Measurements from ENCODE around the gene PRSS27. TPM values are rescaled to one million over a fixed set of nuclear protein-coding genes. Genes with fewer than 3 reads are reported as not detected.
A peak's percentile ranks its signal among the peaks of the same experiment; 100 is the strongest.
"Not testable (repeated sequence)": the region's sequence is repeated elsewhere in the genome, so short reads cannot be mapped to it uniquely, and the experiment has no call there.

The PRSS27 gene
- total RNA-seq, 4 donors from 2014 or later, result 1.2 TPM; not detected in 2

GRCh38 chr16:2670017-2670416, 50.0 kb downstream of the PRSS27 start:
- H3K27me3 ChIP-seq, H3K27ac ChIP-seq, H3K9me3 ChIP-seq: not testable (repeated sequence)
- Histone ChIP-seq H3K36me3 (peaks cover 0 to 25% (median 0%) of the 10 kb centered on the region in 3 donors), H3K4me1 (peaks cover 4 to 42% (median 9%) of the 10 kb centered on the region in 4 donors), H3K4me3 (peak overlapping the region in 2 of 4 donors; percentile 23 to 31)
- peak; percentile 66 to 88 (median 75) for DNase-seq
- peak; percentile 33 to 76 (median 64) for TF ChIP-seq CTCF (IDR thresholded peaks at IDR 0.05)

- H3K27me3 ChIP-seq, H3K27ac ChIP-seq, H3K9me3 ChIP-seq, DNase-seq: not testable (repeated sequence)
- Histone ChIP-seq H3K4me1 (peaks cover 4 to 38% (median 9%) of the 10 kb centered on the region in 4 donors), H3K4me3 (peak overlapping the region in 2 of 4 donors; percentile 23 to 31), H3K36me3 (peaks cover 0 to 25% (median 0%) of the 10 kb centered on the region in 3 donors)
Observed at GRCh38 chr16:2669587-2669986, 50.4 kb downstream of the PRSS27 start.

GRCh38 chr16:2666671-2667070, 53.4 kb downstream of the PRSS27 start:
- not testable (repeated sequence) for H3K27me3 ChIP-seq, DNase-seq, H3K9me3 ChIP-seq, H3K27ac ChIP-seq, H3K4me3 ChIP-seq
- Histone ChIP-seq H3K4me1 (peaks cover 0 to 32% (median 2%) of the 10 kb centered on the region in 4 donors), H3K36me3 (peaks cover 0 to 25% (median 0%) of the 10 kb centered on the region in 3 donors)

- H3K9me3 ChIP-seq, result no peaks in the 10 kb centered on the region
- H3K27me3 ChIP-seq, result no peaks in the 10 kb centered on the region
Observed at GRCh38 chr16:2664574-2664982, 55.4 kb downstream of the PRSS27 start.

GRCh38 chr16:2663553-2664546, 56.2 kb downstream of the PRSS27 start:
- Histone ChIP-seq H3K4me3 (no peak overlapping the region), H3K9me3 (no peaks in the 10 kb centered on the region), H3K4me1 (peaks cover 0 to 20% (median 0%) of the 10 kb centered on the region in 4 donors), H3K27me3 (no peaks in the 10 kb centered on the region), H3K27ac (peak overlapping the region in 3 of 4 donors; percentile 13 to 72 (median 58)), H3K36me3 (peaks cover 0 to 13% (median 0%) of the 10 kb centered on the region in 3 donors)
- peak in 1 of 3 donors; percentile 67 for DNase-seq
- no peak for TF ChIP-seq POLR2A (IDR thresholded peaks at IDR 0.05)
- no peak for TF ChIP-seq CTCF (IDR thresholded peaks at IDR 0.05)

More at GRCh38 chr16:2664574-2664982, 55.4 kb downstream of the PRSS27 start:
- no peak for DNase-seq
- Histone ChIP-seq H3K36me3 (peaks cover 0 to 20% (median 0%) of the 10 kb centered on the region in 3 donors), H3K4me1 (peaks cover 0 to 23% (median 0%) of the 10 kb centered on the region in 4 donors), H3K27ac (peak overlapping the region in 3 of 4 donors; percentile 13 to 72 (median 58)), H3K4me3 (no peak overlapping the region)
- no peak for TF ChIP-seq CTCF (IDR thresholded peaks at IDR 0.05)
- TF ChIP-seq POLR2A (IDR thresholded peaks at IDR 0.05), result no peak

Other genes with a start within 250 kb of the PRSS27 start
- gene NTN3, start 248.9 kb downstream of the PRSS27 start, total RNA-seq, result not detected
- 10 to 100 TPM in 3 of 4 donors, 1 to 10 TPM in 1; 5.6 to 16.2 (median 13.6) TPM for gene TBC1D24, start 245.1 kb downstream of the PRSS27 start, total RNA-seq
- 100 to 1,000 TPM in 2 of 4 donors, 10 to 100 TPM in 2; 27.2 to 116 (median 101) TPM for gene ATP6V0C, start 206.3 kb downstream of the PRSS27 start, total RNA-seq
- 100 to 1,000 TPM in 1 of 4 donors, 10 to 100 TPM in 3; 56.0 to 173 (median 83.8) TPM for gene AMDHD2, start 199.9 kb downstream of the PRSS27 start, total RNA-seq
- 10 to 100 TPM in 1 of 4 donors, 1 to 10 TPM in 1, not detected in 2; 9.4 to 11.4 TPM for gene CEMP1, start 188.8 kb downstream of the PRSS27 start, total RNA-seq
- gene PDPK1, start 182.2 kb downstream of the PRSS27 start, total RNA-seq, result 100 to 1,000 TPM in 1 of 4 donors, 10 to 100 TPM in 3; 38.8 to 128 (median 85.1) TPM
- gene KCTD5, start 37.7 kb downstream of the PRSS27 start, total RNA-seq, result 10 to 100 TPM; 23.1 to 85.6 (median 56.4) TPM
- gene SRRM2, start 32.4 kb upstream of the PRSS27 start, total RNA-seq, result 1,000 to 10,000 TPM in 3 of 4 donors, 100 to 1,000 TPM in 1; 683 to 3,742 (median 1,673) TPM
- gene ELOB, start 57.1 kb upstream of the PRSS27 start, total RNA-seq, result 100 to 1,000 TPM in 3 of 4 donors, 10 to 100 TPM in 1; 66.8 to 243 (median 220) TPM
- gene PRSS33, start 67.3 kb upstream of the PRSS27 start, total RNA-seq, result not detected
- not detected for gene PRSS41, start 78.2 kb upstream of the PRSS27 start, total RNA-seq
- gene PRSS21, start 97.0 kb upstream of the PRSS27 start, total RNA-seq, result under 1 TPM in 1 of 4 donors, not detected in 3; 0.88 TPM
- 10 to 100 TPM in 1 of 4 donors, 1 to 10 TPM in 3; 2.5 to 13.0 (median 5.5) TPM for gene ZG16B, start 110.1 kb upstream of the PRSS27 start, total RNA-seq
- gene PRSS22, start 137.9 kb upstream of the PRSS27 start, total RNA-seq, result 1 to 10 TPM in 3 of 4 donors, not detected in 1; 1.4 to 1.9 (median 1.8) TPM
- gene FLYWCH2, start 163.0 kb upstream of the PRSS27 start, total RNA-seq, result 10 to 100 TPM; 40.8 to 61.3 (median 53.1) TPM
- 10 to 100 TPM; 30.1 to 67.4 (median 46.8) TPM for gene FLYWCH1, start 191.7 kb upstream of the PRSS27 start, total RNA-seq
- 1 to 10 TPM in 1 of 4 donors, under 1 TPM in 1, not detected in 2; 0.40 to 1.6 TPM for gene KREMEN2, start 244.1 kb upstream of the PRSS27 start, total RNA-seq
- gene PAQR4, start 249.1 kb upstream of the PRSS27 start, total RNA-seq, result 10 to 100 TPM in 1 of 4 donors, 1 to 10 TPM in 3; 6.3 to 13.2 (median 9.2) TPM

Measured in Peyer's patch (tissue), 4 donors.